Large intestine (tissue), 3 donors: ENCODE data around the gene TBX1. TPM values are rescaled to one million over a fixed set of nuclear protein-coding genes. Genes with fewer than 3 reads are reported as not detected.

Experiments used
- DNase-seq, 2 donors: peaks; one replicate each; pipeline versions ENCODE4 v3.0.0 to v3.0.0-alpha.2; 2013
- H3K27ac ChIP-seq: one replicate; pipeline ENCODE4 v1.5.1; 2013; ENCODE audit warnings: low read length
- H3K27me3 ChIP-seq: 2 replicates; pipeline ENCODE4 v1.6.1; 2013; ENCODE audit warnings: low read length; ENCODE audit not compliant: control insufficient read depth, insufficient read depth
- H3K36me3 ChIP-seq: 2 replicates; pipeline ENCODE4 v1.6.1; 2013; ENCODE audit warnings: low read length; ENCODE audit not compliant: control insufficient read depth, insufficient read depth
- H3K4me1 ChIP-seq: one replicate; pipeline ENCODE4 v1.6.1; 2013; ENCODE audit warnings: low read length; ENCODE audit not compliant: control insufficient read depth, insufficient read depth
- H3K4me3 ChIP-seq: one replicate; pipeline ENCODE4 v1.5.1; 2013; ENCODE audit warnings: low read length
- H3K9me3 ChIP-seq: one replicate; pipeline ENCODE4 v1.6.1; 2013; ENCODE audit warnings: mild to moderate bottlenecking, low read depth, low read length, moderate library complexity; ENCODE audit not compliant: control insufficient read depth
- WGBS: methylation state at CpG from one replicate; pipeline ENCODE4 v1.1.5; 2013; ENCODE audit warnings: low lambda C conversion rate; ENCODE audit not compliant: insufficient coverage; 5-methylcytosine and 5-hydroxymethylcytosine counted together
- polyA plus RNA-seq: library from polyadenylated mRNA; unstranded; fragments of 120-200 nt; gene quantifications from one replicate; pipeline ENCODE4 v1.2.1, GENCODE V29; 2013

Gene TBX1
- polyA plus RNA-seq, 1 donor = 2.4 TPM

- no peaks in the 10 kb centered on the region for H3K9me3 ChIP-seq
- no peak for DNase-seq
- H3K4me1 ChIP-seq = no peaks in the 10 kb centered on the region
- H3K36me3 ChIP-seq = no peaks in the 10 kb centered on the region
- WGBS = no CpG with 5 or more reads among the region's 19 CpGs
- no peak overlapping the region for H3K27ac ChIP-seq
- no peak overlapping the region for H3K4me3 ChIP-seq
- no peaks in the 10 kb centered on the region for H3K27me3 ChIP-seq
Measured at GRCh38 chr22:19802894-19803735, 42.5 kb downstream of the TBX1 start.

- Histone ChIP-seq H3K4me1 (no peaks in the 10 kb centered on the region), H3K27me3 (no peaks in the 10 kb centered on the region), H3K36me3 (no peaks in the 10 kb centered on the region), H3K9me3 (no peaks in the 10 kb centered on the region), H3K27ac (no peak overlapping the region), H3K4me3 (no peak overlapping the region)
- WGBS = no CpG with 5 or more reads among the region's 8 CpGs
- DNase-seq = no peak
Measured at GRCh38 chr22:19803736-19804267, 43.2 kb downstream of the TBX1 start.

- no peak overlapping the region for H3K4me3 ChIP-seq
- no peak overlapping the region for H3K27ac ChIP-seq
- H3K4me1 ChIP-seq = no peaks in the 10 kb centered on the region
- H3K36me3 ChIP-seq = no peaks in the 10 kb centered on the region
- WGBS = no CpG with 5 or more reads among the region's 8 CpGs
- DNase-seq = no peak
- H3K27me3 ChIP-seq = no peaks in the 10 kb centered on the region
- H3K9me3 ChIP-seq = no peaks in the 10 kb centered on the region
Measured at GRCh38 chr22:19805821-19806212, 45.2 kb downstream of the TBX1 start.

GRCh38 chr22:19806213-19807160, 45.9 kb downstream of the TBX1 start:
- DNase-seq = peak; percentile 28 to 60
- Histone ChIP-seq H3K4me1 (no peaks in the 10 kb centered on the region), H3K9me3 (no peaks in the 10 kb centered on the region), H3K4me3 (no peak overlapping the region), H3K36me3 (no peaks in the 10 kb centered on the region), H3K27me3 (no peaks in the 10 kb centered on the region), H3K27ac (no peak overlapping the region)
- no CpG with 5 or more reads among the region's 38 CpGs for WGBS

GRCh38 chr22:19807161-19807913, 46.8 kb downstream of the TBX1 start:
- H3K9me3 ChIP-seq = no peaks in the 10 kb centered on the region
- no peak overlapping the region for H3K27ac ChIP-seq
- H3K4me1 ChIP-seq = no peaks in the 10 kb centered on the region
- WGBS = no CpG with 5 or more reads among the region's 15 CpGs
- no peak for DNase-seq
- H3K27me3 ChIP-seq = no peaks in the 10 kb centered on the region
- no peaks in the 10 kb centered on the region for H3K36me3 ChIP-seq
- H3K4me3 ChIP-seq = no peak overlapping the region

- Histone ChIP-seq H3K4me1 (no peaks in the 10 kb centered on the region), H3K36me3 (no peaks in the 10 kb centered on the region), H3K4me3 (no peak overlapping the region), H3K27ac (no peak overlapping the region), H3K27me3 (no peaks in the 10 kb centered on the region), H3K9me3 (no peaks in the 10 kb centered on the region)
- no peak for DNase-seq
- WGBS = no CpG with 5 or more reads among the region's 20 CpGs
Measured at GRCh38 chr22:19807914-19808872, 47.6 kb downstream of the TBX1 start.

- Histone ChIP-seq H3K4me3 (no peak overlapping the region), H3K27ac (no peak overlapping the region), H3K9me3 (no peaks in the 10 kb centered on the region), H3K36me3 (no peaks in the 10 kb centered on the region), H3K4me1 (no peaks in the 10 kb centered on the region), H3K27me3 (no peaks in the 10 kb centered on the region)
- no CpG with 5 or more reads among the region's 11 CpGs for WGBS
- DNase-seq = no peak
Measured at GRCh38 chr22:19808873-19809478, 48.4 kb downstream of the TBX1 start.

GRCh38 chr22:19809741-19810140, 49.2 kb downstream of the TBX1 start:
- no CpG with 5 or more reads among the region's 3 CpGs for WGBS
- Histone ChIP-seq H3K36me3 (no peaks in the 10 kb centered on the region), H3K9me3 (no peaks in the 10 kb centered on the region), H3K27ac (no peak overlapping the region), H3K27me3 (no peaks in the 10 kb centered on the region), H3K4me1 (no peaks in the 10 kb centered on the region), H3K4me3 (no peak overlapping the region)
- no peak for DNase-seq
